ENCODE measurements around the gene TOX2. TPM values are rescaled to one million over a fixed set of nuclear protein-coding genes. Genes with fewer than 3 reads are reported as not detected.

Gene TOX2
- total RNA-seq, 1 experiment from 2014 or later = 85.4 TPM

- DNase-seq (ENCODE audit: low read depth, low spot score) (no peak), ATAC-seq (no peak)
- TF ChIP-seq TCF7L2 (IDR thresholded peaks at IDR 0.05; ENCODE audit: low read depth, low read length) = no peak
- no peak for TF ChIP-seq POLR2AphosphoS5 (IDR thresholded peaks at IDR 0.05; ENCODE audit: low read depth, low read length)
- TF ChIP-seq CTCF (IDR thresholded peaks at IDR 0.05) = no peak
- TF ChIP-seq SIN3A (IDR thresholded peaks at IDR 0.05; ENCODE audit: borderline replicate concordance, insufficient read depth, low read depth, low read length) = no peak
- TF ChIP-seq REST (IDR thresholded peaks at IDR 0.05; ENCODE audit: insufficient read depth in 1 of 2, low read depth in 2 of 2, low read length in 1 of 2) = no peak
- ChIA-PET CTCF (no interaction called here), POLR2A (no interaction called here)
- no peaks in the 10 kb centered on the region for H3K27me3 ChIP-seq (ENCODE audit: control insufficient read depth, insufficient read depth, low read length)
- peaks cover 3% of the 10 kb centered on the region; the same call in 1 of the 2 replicates for H3K4me1 ChIP-seq (ENCODE audit: control insufficient read depth, insufficient read depth, low read length)
- intact Hi-C loops (cut with micrococcal nuclease; ENCODE audit: unreplicated experiment) = no loop called here
- BruUV-seq (replicated peaks) = no TSS peak
- H3K27ac ChIP-seq (ENCODE audit: low read length) = no peak overlapping the region
- no peaks in the 10 kb centered on the region for H3K36me3 ChIP-seq (ENCODE audit: control insufficient read depth, insufficient read depth, low read length)
- in situ Hi-C loops (cut with HindIII; ENCODE audit: low pct_unique_long_range_greater_than_20kb, low sequenced_read_pairs) = no loop called here
- H3K4me3 ChIP-seq (ENCODE audit: low read depth in 2 of 2, low read length in 2 of 2) = no peak overlapping the region
- peaks cover 10% of the 10 kb centered on the region; the same call in 1 of the 2 replicates for H3K9me3 ChIP-seq (ENCODE audit: control insufficient read depth, insufficient read depth, low read depth, low read length)
Observed at GRCh38 chr20:43977252-43977651, 62.6 kb downstream of the TOX2 start.

GRCh38 chr20:43977962-43978361 lies 63.3 kb downstream of the TOX2 start:
- intact Hi-C loops (cut with micrococcal nuclease; ENCODE audit: unreplicated experiment) (no loop called here), in situ Hi-C loops (cut with HindIII; ENCODE audit: low pct_unique_long_range_greater_than_20kb, low sequenced_read_pairs) (no loop called here)
- H3K27ac ChIP-seq (ENCODE audit: low read length) = no peak overlapping the region
- BruUV-seq (replicated peaks) = no TSS peak
- no peaks in the 10 kb centered on the region for H3K27me3 ChIP-seq (ENCODE audit: control insufficient read depth, insufficient read depth, low read length)
- no peak for DNase-seq (ENCODE audit: low read depth, low spot score)
- H3K4me1 ChIP-seq (ENCODE audit: control insufficient read depth, insufficient read depth, low read length) = peaks cover 3% of the 10 kb centered on the region; the same call in 1 of the 2 replicates
- POLR2A ChIA-PET = no interaction called here
- no peaks in the 10 kb centered on the region for H3K36me3 ChIP-seq (ENCODE audit: control insufficient read depth, insufficient read depth, low read length)
- CTCF ChIA-PET = no interaction called here
- peaks cover 10% of the 10 kb centered on the region; the same call in 1 of the 2 replicates for H3K9me3 ChIP-seq (ENCODE audit: control insufficient read depth, insufficient read depth, low read depth, low read length)
- H3K4me3 ChIP-seq (ENCODE audit: low read depth in 2 of 2, low read length in 2 of 2) = no peak overlapping the region
- ATAC-seq = no peak
- TF ChIP-seq POLR2AphosphoS5 (IDR thresholded peaks at IDR 0.05; ENCODE audit: low read depth, low read length) (no peak), CTCF (IDR thresholded peaks at IDR 0.05) (no peak), TCF7L2 (IDR thresholded peaks at IDR 0.05; ENCODE audit: low read depth, low read length) (no peak), SIN3A (IDR thresholded peaks at IDR 0.05; ENCODE audit: borderline replicate concordance, insufficient read depth, low read depth, low read length) (no peak)

Measured in Panc1 (cell line).